ENCODE results near the gene OGN. TPM values are rescaled to one million over a fixed set of nuclear protein-coding genes. Genes with fewer than 3 reads are reported as not detected.

OGN gene
- total and polyA plus RNA-seq, 10 of the 15 experiments (the other 5 are each of a cell fraction or from before 2014, with no cell fraction given): 0.04 to 2.5 (median 0.15) TPM; not detected in 4

DNA sequence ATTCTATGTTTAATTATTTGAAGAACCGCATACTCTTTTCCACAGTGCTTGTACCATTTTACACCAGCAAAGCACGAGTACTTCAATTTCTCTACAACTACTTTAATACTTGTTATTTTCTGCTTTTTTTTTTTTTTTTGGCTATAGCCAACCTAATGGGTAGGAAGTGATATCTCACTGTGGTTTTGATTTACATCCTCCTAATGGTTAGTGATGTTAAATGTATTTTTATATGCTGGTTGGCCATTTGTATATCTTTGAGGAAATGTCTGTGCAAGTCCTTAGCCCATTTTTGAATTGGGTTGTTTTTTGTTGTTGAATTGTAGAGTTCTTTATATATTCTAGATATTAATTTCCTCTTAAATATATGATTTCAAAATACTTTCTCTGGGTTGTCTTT is 22.6 kb downstream of the OGN start:
- ATAC-seq: no peak
- no peak overlapping the region for H3K9ac ChIP-seq (ENCODE audit: control insufficient read depth, insufficient read depth, low read length)
- WGBS (ENCODE audit: insufficient coverage, insufficient replicate concordance, low lambda C conversion rate, missing lambda C conversion rate): 94% methylated on average over 2 of the region's 2 CpGs
- ChIA-PET CTCF (no interaction called here), RAD21 (ENCODE audit: unreplicated experiment) (no interaction called here), SMC1A (ENCODE audit: uncharacterized antibody, unreplicated experiment) (no interaction called here), POLR2A (no interaction called here)
- intact Hi-C loops (cut with micrococcal nuclease; ENCODE audit: unreplicated experiment): no loop called here
- H3K79me2 ChIP-seq (ENCODE audit: control insufficient read depth, insufficient read depth, low read length): no peaks in the 10 kb centered on the region
- H3K36me3 ChIP-seq (ENCODE audit: control insufficient read depth in 2 of 2, insufficient read depth in 2 of 2, low read length in 1 of 2): no peaks in the 10 kb centered on the region
- no peak for TF ChIP-seq CREB1 (IDR thresholded peaks at IDR 0.05; ENCODE audit: low read depth)
- H2AFZ ChIP-seq (ENCODE audit: control insufficient read depth, low read depth, low read length): no peak overlapping the region
- no peaks in the 10 kb centered on the region for H3K9me3 ChIP-seq (replicated peaks; ENCODE audit: control insufficient read depth, insufficient read depth, low read length)
- H3K27ac ChIP-seq (ENCODE audit: control insufficient read depth, insufficient read depth): no peak overlapping the region
- H3K4me3 ChIP-seq: no peak overlapping the region
- BruUV-seq (replicated peaks): no TSS peak
- in situ Hi-C loops (cut with MboI): no loop called here
- H3K4me1 ChIP-seq (ENCODE audit: control insufficient read depth, insufficient read depth, low read length): no peaks in the 10 kb centered on the region
- no peaks in the 10 kb centered on the region for H3K27me3 ChIP-seq (replicated peaks in 1 of 2; ENCODE audit: control insufficient read depth in 2 of 2, insufficient read depth in 2 of 2, low read length in 1 of 2)
- no peak overlapping the region for H3K4me2 ChIP-seq (ENCODE audit: control insufficient read depth, insufficient read depth)
- no peaks in the 10 kb centered on the region for H4K20me1 ChIP-seq (ENCODE audit: control insufficient read depth, insufficient read depth)
- no peak for FAIRE-seq
- no peak for DNase-seq (ENCODE audit: low read depth, low spot score)

DNA sequence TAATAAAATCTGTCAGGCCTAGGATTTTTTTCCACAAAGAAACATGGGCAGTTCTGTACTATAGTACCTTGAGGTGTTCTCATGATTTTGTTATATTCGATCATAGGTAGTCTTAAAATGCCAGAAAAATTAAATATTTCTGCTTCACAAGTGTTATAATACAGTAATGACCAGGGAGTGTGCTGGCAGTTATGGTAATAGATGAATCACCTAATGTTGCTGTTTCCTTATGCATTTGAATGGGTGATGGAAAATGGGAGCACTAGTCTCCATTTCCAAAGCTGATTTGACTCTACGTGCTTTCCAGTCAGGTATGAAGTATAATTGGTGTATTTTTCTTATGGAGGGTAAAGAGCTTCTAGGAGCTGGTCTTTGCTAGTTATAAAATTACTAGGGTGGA is 23.8 kb downstream of the OGN start:
- DNase-seq (ENCODE audit: low read depth, low spot score): no peak
- no peaks in the 10 kb centered on the region for H3K4me1 ChIP-seq (ENCODE audit: control insufficient read depth, insufficient read depth, low read length)
- no peak overlapping the region for H3K9ac ChIP-seq (ENCODE audit: control insufficient read depth, insufficient read depth, low read length)
- no peaks in the 10 kb centered on the region for H3K36me3 ChIP-seq (ENCODE audit: control insufficient read depth in 2 of 2, insufficient read depth in 2 of 2, low read length in 1 of 2)
- no peak overlapping the region for H3K4me3 ChIP-seq
- no peaks in the 10 kb centered on the region; the same call in 2 of the 3 replicates for H3K9me3 ChIP-seq (replicated peaks; ENCODE audit: control insufficient read depth, insufficient read depth, low read length)
- BruUV-seq (replicated peaks): TSS peak; percentile 37
- CTCF ChIA-PET: no interaction called here
- WGBS (ENCODE audit: insufficient coverage, insufficient replicate concordance, low lambda C conversion rate, missing lambda C conversion rate): 100% methylated on average over 2 of the region's 2 CpGs
- RAD21 ChIA-PET (ENCODE audit: unreplicated experiment): no interaction called here
- no peak for FAIRE-seq
- POLR2A ChIA-PET: no interaction called here
- intact Hi-C loops (cut with micrococcal nuclease; ENCODE audit: unreplicated experiment): no loop called here
- H2AFZ ChIP-seq (ENCODE audit: control insufficient read depth, low read depth, low read length): no peak overlapping the region
- H3K79me2 ChIP-seq (ENCODE audit: control insufficient read depth, insufficient read depth, low read length): no peaks in the 10 kb centered on the region
- no peak for ATAC-seq
- SMC1A ChIA-PET (ENCODE audit: uncharacterized antibody, unreplicated experiment): interaction anchor here (1.1 kb wide), 1 partner anchor 20 kb away, joined by 5 read pairs; no protein-coding TSS in a partner anchor
- H4K20me1 ChIP-seq (ENCODE audit: control insufficient read depth, insufficient read depth): no peaks in the 10 kb centered on the region
- H3K27me3 ChIP-seq (replicated peaks in 1 of 2; ENCODE audit: control insufficient read depth in 2 of 2, insufficient read depth in 2 of 2, low read length in 1 of 2): no peaks in the 10 kb centered on the region
- H3K4me2 ChIP-seq (ENCODE audit: control insufficient read depth, insufficient read depth): no peak overlapping the region
- in situ Hi-C loops (cut with MboI): no loop called here
- no peak overlapping the region for H3K27ac ChIP-seq (ENCODE audit: control insufficient read depth, insufficient read depth)
- TF ChIP-seq RAD21 (IDR thresholded peaks at IDR 0.05; ENCODE audit: insufficient read depth, low read depth, low read length) (no peak), NFXL1 (IDR thresholded peaks at IDR 0.05; ENCODE audit: borderline replicate concordance) (no peak), GABPA (IDR thresholded peaks at IDR 0.05; ENCODE audit: low read depth) (no peak), NR2F1 (conservative IDR thresholded peaks at IDR 0.05) (no peak), ZNF274 (IDR thresholded peaks at IDR 0.05; ENCODE audit: insufficient read depth, insufficient read length) (no peak), BCL3 (IDR thresholded peaks at IDR 0.05; ENCODE audit: borderline replicate concordance, insufficient read depth, low read depth, low read length, poor library complexity, severe bottlenecking) (no peak), SREBF2 (IDR thresholded peaks at IDR 0.05; ENCODE audit: low read length) (no peak), TAF1 (IDR thresholded peaks at IDR 0.05; ENCODE audit: borderline replicate concordance, low read depth, low read length) (no peak), CEBPB (IDR thresholded peaks at IDR 0.05; ENCODE audit: borderline replicate concordance in 1 of 2, low read depth in 2 of 2, low read length in 2 of 2) (no peak), EGR1 (IDR thresholded peaks at IDR 0.05; ENCODE audit: borderline replicate concordance in 1 of 2, low read depth in 2 of 2, low read length in 2 of 2) (no peak), SIN3A (IDR thresholded peaks at IDR 0.05; ENCODE audit: low read depth, low read length) (no peak)
- TF ChIP-seq, protein P1, sequence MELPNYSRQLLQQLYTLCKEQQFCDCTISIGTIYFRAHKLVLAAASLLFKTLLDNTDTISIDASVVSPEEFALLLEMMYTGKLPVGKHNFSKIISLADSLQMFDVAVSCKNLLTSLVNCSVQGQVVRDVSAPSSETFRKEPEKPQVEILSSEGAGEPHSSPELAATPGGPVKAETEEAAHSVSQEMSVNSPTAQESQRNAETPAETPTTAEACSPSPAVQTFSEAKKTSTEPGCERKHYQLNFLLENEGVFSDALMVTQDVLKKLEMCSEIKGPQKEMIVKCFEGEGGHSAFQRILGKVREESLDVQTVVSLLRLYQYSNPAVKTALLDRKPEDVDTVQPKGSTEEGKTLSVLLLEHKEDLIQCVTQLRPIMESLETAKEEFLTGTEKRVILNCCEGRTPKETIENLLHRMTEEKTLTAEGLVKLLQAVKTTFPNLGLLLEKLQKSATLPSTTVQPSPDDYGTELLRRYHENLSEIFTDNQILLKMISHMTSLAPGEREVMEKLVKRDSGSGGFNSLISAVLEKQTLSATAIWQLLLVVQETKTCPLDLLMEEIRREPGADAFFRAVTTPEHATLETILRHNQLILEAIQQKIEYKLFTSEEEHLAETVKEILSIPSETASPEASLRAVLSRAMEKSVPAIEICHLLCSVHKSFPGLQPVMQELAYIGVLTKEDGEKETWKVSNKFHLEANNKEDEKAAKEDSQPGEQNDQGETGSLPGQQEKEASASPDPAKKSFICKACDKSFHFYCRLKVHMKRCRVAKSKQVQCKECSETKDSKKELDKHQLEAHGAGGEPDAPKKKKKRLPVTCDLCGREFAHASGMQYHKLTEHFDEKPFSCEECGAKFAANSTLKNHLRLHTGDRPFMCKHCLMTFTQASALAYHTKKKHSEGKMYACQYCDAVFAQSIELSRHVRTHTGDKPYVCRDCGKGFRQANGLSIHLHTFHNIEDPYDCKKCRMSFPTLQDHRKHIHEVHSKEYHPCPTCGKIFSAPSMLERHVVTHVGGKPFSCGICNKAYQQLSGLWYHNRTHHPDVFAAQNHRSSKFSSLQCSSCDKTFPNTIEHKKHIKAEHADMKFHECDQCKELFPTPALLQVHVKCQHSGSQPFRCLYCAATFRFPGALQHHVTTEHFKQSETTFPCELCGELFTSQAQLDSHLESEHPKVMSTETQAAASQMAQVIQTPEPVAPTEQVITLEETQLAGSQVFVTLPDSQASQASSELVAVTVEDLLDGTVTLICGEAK (IDR thresholded peaks at IDR 0.05; ENCODE audit: borderline replicate concordance): no peak

Measured in GM12878 (cell line).